ENCODE results near the gene FOCAD.

Gene FOCAD

DNA sequence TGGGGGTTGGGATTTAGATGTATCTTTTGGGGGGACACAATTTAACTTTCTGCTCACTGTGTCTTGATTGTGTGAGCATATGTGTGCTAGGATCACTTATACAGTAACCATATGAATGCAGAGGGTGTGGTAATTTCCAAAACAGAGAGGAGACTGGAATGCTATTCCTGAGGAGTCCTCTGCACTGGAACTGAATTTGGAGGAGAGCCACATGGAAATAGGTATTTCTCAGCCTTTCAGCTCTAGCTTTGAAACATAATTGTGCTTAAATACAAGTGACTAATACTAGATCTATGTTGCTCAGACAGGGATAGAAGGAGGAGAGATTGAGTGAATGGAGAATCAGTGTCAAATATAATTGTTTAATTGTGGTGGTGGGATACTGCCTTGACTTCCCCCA, 45.5 kb downstream of the FOCAD start:
- DNase-seq (ENCODE audit: low spot score): no peak

GRCh38 chr9:20732118-20732517, 48.1 kb downstream of the FOCAD start:
- DNase-seq (ENCODE audit: low spot score): peak; percentile 89

- no peak for DNase-seq (ENCODE audit: low spot score)
Measured at GRCh38 chr9:20734275-20734674, 50.2 kb downstream of the FOCAD start.

DNA sequence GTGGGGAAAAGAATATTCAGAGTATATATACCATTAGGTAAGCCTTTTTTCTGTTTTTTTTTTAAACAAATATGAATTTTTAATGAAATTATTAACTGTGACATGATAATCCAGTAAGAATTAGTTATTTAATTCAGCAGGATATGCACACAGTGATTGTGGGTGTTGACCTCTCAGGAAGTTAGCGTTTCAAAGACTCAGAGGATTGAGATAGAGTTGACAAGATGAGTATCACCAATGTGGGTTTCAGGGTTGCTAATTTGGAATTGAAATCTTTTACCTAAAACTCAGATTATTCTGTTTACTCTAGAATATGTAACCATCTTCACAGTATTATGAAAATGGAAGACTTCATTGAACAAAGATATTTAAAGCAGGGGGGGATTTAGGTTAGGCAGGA, 56.2 kb downstream of the FOCAD start:
- no peak for DNase-seq (ENCODE audit: low spot score)

GRCh38 chr9:20740929-20741582, 57.0 kb downstream of the FOCAD start:
- no peak for DNase-seq (ENCODE audit: low spot score)

GRCh38 chr9:20742833-20743232, 58.8 kb downstream of the FOCAD start:
- DNase-seq (ENCODE audit: low spot score): no peak

- DNase-seq (ENCODE audit: low spot score): no peak
Measured at GRCh38 chr9:20744036-20744630, 60.1 kb downstream of the FOCAD start.

DNA sequence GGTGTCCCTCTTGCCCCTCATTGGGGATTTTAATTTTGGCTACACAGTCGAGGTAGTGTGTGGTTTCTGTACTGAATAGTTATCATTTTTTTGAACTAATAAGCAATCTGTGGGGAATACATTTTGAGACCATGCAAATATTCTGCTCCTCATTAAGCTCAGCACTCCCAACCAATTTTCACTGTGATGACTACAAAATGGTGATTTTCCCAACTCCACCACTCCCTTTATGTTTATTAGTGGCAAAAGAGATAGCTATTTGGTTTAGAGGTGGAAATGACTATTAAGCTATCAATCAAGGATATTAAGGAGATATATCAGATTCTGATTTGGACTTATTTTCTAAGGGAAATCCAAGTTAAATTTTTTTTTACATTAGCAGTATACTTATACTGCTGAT, 62.9 kb downstream of the FOCAD start:
- DNase-seq (ENCODE audit: low spot score): no peak

DNA sequence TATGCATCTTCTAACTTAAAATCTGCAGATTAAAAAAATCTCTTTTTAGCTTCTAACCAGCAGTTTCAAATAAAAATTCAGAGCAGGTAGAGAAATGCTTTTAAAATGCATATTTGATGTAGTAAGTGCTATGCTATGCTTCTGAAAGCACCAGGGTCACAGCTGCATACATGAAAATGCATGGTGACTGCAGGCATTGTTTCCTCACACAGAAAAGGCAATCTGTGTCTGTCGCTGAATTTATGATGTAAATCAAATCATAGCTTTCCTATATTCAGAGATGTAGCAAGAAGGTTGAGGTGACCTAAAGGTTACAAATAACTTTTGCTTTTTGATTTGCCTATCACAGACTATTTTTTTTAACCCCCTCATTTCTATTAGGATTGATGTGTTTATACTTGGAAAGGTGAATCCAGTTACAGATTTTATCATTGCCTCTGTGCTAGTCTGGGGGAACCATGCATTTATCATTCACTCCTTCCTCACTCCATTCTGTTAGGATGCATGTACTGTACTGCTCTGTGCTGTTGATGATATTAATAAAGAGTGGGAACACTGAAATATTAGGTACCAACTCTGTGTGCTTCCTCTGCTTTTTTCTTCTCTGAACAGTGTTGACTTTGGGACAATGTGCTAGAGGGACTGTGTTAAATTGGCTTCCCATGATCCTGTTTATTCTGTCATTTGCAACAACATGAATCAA, 65.6 kb downstream of the FOCAD start:
- DNase-seq (ENCODE audit: low spot score): no peak

DNA sequence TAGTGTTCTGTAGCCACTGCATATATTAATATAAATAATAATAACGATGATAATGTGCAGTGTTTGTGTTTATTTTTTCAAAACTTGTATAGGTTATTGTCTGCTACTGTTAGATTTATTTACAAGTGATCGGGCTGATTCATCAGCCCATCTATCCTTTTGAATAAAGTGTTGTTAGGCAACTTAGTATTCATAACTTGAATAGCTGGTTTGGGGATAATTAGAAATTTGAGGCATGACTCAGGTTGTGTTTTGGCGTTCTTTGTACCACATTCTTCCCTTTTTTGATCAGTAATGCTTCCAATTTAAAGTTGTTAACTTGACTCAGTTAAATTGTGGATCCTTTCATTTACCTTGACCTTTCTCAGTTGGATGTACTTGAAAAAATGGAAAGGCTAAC, 69.7 kb downstream of the FOCAD start:
- DNase-seq (ENCODE audit: low spot score): no peak

- DNase-seq (ENCODE audit: low spot score): no peak
Measured at GRCh38 chr9:20754556-20754955, 70.5 kb downstream of the FOCAD start.

DNA sequence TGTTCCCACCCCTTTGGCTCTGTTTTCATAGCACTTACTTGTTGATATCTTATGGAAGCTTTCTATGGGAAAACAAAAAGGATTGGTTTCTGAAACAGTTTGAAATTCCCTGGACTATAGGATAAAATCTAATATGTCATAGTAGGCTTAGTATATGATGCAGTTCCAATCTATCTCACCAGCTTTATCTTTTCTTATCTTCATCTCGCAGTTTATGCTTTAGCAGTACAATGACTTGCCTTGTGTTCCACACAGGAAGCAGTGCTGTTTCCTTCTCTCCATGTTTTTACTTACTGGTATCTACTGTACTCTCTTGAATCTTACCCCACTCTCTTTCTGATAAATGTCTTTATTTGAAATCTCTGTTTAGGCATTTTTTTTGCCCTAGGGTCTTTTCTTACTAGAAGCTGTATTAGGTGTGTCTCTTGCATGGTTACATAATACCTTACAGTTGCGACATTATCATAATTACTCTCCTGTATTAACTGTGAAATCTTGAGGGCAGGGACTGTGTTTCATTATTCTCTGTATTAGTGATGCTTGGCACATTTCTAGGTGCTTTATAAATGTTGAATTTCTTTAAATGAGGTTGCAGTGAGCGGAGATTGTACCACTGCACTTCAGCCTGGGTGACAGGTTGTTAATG, 76.3 kb downstream of the FOCAD start:
- DNase-seq (ENCODE audit: low spot score): no peak

DNA sequence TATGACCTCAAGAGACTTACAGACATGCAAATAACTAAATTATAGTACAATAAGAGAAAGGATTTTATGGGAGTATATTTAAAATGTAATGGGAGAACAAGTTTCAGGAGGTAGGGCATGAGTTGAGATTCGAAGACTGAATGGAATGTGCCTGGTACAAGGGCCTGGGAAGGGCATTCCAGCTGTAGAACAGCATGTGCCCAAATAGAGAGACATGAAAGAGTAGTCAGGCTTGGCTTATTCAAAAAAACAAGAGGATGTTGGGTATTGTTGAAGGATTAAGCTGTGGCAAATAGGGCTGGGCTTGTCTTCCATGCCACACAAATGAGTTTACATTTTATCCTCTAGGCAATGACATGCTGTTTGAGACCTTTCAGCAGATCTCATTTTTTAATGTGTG, 86.9 kb downstream of the FOCAD start:
- DNase-seq (ENCODE audit: low spot score): no peak

DNA sequence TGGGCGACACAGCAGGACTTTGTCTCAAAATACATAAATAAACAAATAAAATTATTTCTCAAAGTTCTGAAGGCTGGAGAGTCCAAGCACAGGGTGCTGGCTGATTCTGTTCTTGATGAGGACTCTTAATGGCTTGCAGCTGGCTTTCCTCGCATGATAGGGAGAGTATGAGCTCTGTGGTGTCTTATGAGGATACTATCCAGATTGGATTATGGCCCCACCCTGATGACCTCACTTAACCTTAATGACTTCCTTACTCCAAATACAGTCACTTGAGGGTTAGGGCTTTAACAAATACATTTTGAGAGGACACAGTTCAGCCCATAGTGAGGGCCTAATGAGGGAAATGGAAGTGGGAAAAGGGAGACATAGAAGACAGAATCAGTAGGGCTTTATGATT, 87.7 kb downstream of the FOCAD start:
- DNase-seq (ENCODE audit: low spot score): no peak

DNA sequence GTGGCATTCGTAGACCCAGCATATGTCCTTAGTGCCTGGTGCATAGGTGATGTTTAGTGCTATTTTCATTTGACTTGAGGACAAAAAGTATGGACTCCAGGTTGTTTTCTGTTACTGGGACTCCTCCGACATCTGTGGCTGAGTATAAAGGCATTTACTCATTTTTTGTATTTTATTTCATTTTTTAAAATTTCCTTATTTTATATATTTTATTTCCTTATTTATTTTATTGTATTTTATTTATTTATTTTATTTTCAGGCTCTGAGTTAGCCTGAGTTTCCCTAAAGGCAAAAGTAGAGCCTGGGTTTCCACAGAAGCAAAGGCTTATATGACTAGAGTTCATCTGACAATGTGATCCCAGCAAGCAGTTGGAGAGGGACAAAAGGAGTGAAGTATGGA, 91.6 kb downstream of the FOCAD start:
- DNase-seq (ENCODE audit: low spot score): no peak

DNA sequence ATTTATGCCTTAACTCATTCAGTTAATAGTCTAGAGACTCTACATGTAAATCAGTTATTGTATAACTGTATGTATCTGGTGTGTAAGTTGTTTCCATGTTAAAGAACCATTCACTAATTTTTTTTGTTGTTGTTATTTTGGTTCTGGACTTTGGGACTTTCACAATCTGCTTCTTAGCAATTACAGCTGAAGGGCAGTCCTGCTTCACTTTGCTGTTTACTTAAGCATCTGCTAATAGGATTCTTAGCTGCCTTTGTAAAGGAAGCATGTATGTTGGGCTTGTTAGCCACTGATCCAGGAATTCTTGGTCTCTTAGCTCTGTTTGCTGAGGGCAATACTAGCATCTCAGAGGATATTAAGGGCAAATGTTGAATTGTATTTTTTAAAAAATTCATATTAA, 97.0 kb downstream of the FOCAD start:
- no peak for DNase-seq (ENCODE audit: low spot score)

- no peak for DNase-seq (ENCODE audit: low spot score)
Measured at GRCh38 chr9:20782289-20782688, 98.2 kb downstream of the FOCAD start.

DNA sequence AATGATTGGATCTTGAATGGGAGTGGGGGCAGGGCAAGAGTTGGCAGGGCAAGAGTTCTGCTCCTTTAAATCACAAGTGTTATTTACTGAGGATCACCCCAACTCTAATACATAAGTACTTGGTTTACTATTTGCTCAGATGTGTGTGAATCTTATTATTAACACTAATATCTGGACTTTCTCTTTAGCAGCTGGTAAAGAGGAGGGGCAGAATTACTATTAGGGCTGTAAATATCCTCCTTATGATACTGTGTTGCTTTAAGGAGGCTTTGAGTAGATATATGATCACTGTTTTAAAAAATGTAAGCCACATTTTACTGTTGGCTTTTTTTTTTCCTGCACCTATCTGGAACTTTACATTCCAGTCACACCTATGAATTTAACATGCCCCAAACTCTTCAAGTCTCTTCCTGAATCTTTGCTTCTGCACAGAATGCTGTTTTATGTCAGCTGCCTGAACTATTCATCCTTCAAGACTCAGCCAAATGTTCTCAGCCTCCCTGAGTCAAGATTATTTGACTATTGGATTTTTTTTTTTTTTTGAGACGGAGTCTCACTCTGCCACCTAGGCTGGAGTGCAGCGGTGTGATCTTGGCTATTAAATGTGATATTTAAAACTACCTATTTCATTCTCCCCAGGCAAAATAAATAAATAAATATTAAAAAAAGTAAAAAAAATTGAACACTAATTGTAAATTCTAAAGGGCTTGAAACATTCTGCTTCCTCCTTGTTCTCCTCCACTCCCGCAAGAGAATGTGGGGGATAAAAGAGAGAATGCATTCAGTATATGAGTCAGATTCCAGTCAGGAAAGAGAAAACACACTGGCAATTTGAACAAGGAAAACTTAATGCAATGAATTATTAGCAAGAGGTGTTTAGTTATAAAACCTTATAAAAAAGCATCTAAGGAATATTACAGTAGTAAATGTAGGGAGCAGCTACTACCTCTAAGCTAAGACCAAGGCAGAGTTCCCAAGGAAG, 99.3 kb downstream of the FOCAD start:
- DNase-seq (ENCODE audit: low spot score): no peak

DNA sequence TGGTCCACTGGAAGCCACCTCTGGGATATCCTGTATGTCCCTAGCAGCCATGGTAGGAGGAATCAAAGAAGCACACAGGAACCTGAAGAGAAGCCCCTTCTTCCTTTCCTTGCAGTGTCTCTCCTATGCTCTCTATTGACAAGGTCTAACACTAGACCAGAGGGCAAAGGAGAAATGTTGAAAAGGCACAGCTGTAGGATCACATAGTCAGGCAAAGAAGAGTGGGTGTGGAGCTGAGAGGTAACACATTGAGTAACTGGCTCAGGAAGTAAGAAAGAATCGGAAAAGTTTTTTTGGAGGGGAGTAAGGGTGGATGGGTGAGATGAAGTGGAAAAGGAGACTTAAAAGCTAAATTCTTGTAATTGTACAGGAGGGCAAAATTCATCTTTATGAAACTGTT, 100.1 kb downstream of the FOCAD start:
- DNase-seq (ENCODE audit: low spot score): no peak

DNA sequence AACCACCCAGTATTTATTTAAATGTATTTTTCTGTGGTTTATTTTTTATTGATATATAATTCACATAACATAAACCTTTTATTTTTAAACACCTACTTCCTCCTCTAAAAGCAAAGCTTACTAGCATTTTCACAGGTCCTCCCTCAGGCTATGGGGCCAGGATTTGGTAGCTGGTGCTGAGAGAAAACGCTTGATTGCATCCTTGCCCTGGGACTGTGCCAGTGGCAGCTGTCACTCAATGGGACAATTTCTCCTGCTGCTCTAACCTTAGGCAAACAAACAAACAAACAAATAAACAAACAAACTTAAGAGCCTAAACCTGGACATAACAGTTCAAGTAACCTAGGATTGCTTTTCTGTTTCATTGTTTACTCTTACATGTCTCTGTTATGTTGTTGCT, 102.7 kb downstream of the FOCAD start:
- no peak for DNase-seq (ENCODE audit: low spot score)

- DNase-seq (ENCODE audit: low spot score): no peak
Measured at GRCh38 chr9:20788526-20789451, 104.7 kb downstream of the FOCAD start.
